ENCODE measurements around the gene SCN3A.

Gene SCN3A

DNA sequence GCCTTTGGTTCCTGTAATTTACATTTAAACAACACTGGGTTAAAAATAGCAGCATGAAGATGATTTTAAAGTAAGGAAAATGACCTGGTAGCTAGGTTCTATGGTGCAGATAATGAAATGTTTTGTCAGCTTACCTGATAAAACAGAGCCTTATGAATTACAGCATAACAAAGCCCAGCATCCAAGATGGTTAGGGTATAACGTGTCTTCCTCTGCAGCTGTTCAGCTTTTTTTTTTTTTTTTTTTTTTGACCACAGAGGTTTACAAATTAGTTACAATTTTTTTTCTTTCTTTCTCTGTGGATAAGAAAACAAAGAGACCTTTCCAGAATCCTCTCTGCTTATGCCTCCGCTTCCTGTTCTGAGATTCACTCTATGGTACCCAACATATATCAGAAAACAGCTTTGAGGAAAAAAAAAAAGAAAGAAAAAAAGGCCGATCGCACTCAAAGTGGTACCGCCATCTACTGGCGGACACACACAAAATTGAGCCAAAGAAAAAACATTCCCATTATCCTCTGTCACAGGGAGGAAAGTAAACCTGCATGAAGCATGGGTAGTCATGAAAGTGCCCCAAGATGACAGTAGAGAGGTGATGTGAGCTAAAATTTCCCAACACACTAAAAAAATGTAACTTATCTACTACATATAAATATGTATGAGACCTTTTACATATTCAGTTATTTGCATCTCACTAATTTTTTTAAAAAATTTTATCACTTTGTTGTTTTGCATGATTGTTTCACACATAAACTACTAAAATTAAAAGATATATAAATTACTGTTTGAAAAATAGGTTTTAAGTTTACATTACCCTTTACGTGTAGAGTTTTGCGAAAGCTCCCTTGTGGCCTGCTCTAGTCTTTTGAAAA lies at the start of gene SCN3A:
SCN3A (minus strand) TSS at position 362 of the 871 bp plus-strand sequence. CDS start 27,656 bp downstream, outside the sequence.
- DNase-seq = no peak

DNA sequence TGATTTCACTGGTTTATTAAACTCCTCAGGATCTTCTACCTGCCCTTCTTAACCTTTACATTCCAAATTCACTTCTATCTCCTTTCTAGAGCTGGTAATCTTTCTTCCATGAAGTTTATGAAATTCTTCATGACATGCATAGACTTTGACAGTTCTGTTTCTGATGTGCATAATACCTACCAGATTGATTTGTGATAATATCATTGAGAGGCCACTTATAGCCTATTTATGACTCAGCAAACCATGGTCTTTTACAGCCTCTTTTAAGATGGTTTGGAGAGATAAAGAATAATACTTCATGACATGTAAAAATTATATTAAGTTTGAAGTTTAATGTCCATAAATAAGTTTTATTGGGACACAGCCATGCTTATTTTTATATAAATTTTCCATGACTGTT lies 49.3 kb upstream of the SCN3A start:
- no peak for DNase-seq

DNA sequence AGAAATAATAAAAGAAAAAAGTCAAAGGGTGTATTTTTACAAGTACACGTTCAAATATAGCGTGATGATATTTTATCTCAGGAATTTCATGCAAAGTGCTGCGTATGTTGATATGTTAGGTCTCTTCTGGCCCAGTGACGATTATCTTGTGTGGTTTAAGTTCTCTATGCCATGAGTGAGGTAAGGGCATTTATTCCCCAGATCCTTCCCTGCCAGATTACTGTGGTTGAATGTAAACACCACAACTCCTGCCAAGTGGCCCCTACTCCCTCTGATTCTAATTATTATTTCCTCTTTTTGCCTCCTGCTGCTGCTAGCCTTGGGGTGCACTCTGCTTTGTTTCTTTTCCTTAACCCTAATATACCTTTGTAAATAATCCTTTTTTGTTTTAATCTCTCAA lies 47.5 kb upstream of the SCN3A start:
- no peak for DNase-seq

DNA sequence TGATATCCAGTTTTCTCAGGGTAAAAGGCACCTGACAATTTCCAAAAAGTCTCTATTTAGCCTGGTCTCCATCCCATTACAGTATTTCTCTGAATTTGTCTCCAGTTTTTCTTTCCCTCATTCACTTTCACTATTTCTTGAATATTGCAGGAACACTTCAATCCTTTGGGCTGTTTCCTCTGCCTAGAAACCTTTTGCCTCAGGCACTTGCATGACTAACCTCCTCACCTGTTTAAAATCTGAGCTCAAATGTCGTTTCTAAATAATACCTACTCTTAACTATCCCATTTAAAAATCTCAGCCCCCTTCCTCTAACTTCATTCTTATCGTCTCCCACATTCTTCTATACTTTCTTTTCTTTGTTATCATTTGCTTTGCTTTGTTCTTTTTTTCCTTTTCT lies 44.4 kb upstream of the SCN3A start:
- DNase-seq = no peak

DNA sequence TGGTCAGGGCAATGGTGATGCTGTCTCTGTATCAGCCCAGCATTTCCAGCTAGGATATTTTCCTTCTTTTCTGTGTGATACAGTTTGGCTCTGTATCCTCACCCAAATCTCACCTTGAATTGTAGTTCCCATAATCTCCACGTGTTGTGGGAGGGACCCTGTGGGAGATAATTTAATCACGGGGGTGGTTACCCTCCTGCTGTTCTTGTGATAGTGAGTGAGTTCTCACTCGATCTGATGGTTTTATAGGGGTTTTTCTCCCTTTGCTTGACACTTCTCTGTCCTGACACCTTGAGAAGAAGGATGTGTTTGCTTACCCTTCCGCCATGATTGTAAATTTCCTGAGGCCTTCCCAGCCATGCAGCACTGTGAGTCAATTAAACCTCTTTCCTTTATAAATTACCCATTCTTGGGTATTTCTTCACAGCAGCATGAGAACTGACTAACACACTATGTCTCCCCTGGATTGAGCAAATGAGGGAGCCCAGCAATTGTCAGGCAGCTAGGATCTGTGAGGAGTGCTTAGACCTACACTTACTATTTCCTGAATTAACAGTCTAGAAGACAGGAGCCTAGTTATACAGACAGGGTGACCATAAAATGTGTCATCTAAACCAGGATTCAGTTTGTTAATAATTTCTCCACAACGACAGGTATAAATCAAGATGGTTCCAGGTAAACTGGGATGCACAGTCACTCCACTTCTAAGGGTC lies 41.4 kb upstream of the SCN3A start:
- DNase-seq = no peak

DNA sequence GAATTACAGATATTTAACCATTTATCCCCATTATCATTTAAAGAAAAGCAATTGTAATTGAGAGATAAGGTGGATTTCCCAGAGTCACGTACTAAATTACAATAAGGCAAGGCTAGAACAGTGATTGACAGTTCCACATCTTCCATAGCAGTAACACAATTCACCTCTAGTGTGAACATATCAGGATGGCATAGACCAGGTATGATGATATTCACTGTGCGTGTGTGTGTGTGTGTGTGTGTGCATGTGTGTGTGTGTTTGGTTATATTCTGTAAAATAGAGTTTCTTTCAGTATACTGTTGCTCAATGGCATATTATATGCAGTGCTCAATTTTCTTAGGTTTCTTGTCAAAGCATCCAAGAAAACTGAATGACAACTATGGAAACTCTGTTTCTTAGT lies 37.1 kb upstream of the SCN3A start:
- no peak for DNase-seq

DNA sequence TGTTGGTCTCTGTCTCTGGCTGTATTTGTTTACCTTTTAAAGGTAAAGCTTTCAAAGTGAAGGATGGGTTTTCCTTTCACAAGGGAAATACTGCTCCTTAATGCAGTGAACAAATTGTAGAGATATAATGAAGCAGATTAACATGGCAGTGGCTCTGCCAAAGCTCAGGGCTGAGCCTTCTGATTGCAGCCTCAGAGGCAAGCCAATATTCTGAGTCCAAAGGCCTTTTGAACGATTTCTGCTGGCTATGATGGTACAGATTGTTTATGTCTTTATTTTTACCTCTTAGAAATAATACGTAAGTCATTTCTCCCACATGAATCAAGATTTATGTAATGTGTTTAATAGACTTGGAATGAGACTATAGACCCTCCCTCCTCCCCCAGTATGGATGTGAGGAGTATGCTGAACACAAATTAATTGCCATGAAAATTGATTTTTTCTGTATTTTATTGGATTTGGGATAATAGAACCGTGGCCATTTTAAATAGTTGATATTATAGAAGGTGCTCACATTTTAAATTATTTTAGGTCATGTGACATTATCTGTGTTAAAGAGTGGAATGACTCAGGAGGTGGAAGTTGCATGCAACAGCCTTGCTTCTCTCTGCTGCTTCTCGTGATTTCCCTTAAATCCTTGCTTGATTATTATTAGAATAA lies 36.1 kb upstream of the SCN3A start:
- DNase-seq = no peak

DNA sequence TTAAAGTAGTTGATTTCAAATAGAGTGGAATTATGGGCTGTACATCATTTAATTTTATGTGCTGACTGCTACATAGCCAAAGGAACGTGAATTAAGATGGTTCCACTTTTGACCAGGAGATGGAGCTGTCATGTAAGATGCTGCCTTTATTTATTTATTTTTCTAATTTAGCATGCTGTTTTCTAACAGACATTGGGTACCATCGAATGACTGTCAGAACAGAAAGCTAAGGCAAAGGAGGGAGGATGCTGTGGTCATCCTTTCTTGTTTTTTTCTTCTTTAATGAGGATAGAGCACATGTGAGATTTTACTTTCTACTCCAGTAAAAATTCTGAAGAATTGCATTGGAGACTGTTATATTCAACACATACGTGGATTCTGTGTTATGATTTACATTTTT lies 35.4 kb upstream of the SCN3A start, which contains the start of gene SCN2A:
SCN2A (plus strand) TSS at position 185 of the 400 bp plus-strand sequence. CDS start 56,410 bp downstream, outside the sequence.
- DNase-seq = peak; percentile 12

DNA sequence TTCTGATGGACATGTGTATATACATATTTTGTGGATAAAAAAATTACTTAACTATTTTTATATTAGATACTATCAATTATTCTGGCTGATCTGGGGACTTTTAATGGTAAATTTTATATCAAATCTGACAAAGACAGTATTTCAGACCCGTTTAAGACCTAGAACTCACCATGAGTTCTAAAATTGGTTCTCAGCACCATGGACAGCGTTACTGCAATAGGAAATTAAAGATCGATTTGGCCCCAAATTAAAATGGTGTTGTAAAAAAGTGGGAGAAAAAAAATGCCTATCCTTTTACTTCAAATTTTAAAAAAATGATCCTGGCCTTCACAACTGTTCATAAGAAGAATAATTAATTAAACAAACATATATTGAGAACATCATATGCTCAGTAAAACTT lies 34.4 kb upstream of the SCN3A start:
- no peak for DNase-seq

DNA sequence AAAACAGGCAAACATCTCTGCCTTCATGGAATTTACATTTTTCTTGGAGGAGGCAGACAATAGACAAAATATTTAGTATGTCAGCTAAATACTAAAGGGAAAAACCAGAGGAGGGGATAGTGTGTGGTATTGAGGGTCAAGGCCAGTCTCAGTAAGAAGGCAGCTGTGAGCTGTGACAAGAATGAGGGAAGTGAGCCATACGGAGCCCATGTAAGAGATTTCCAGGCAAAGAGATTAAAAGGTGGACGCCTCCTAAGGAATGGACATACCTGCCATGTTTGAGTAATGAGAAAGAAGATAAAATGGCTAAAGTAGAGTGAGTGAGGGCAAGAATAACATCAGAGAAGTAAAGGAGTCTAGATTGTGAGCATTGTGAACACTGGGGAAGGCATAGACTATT lies 33.2 kb upstream of the SCN3A start:
- no peak for DNase-seq

DNA sequence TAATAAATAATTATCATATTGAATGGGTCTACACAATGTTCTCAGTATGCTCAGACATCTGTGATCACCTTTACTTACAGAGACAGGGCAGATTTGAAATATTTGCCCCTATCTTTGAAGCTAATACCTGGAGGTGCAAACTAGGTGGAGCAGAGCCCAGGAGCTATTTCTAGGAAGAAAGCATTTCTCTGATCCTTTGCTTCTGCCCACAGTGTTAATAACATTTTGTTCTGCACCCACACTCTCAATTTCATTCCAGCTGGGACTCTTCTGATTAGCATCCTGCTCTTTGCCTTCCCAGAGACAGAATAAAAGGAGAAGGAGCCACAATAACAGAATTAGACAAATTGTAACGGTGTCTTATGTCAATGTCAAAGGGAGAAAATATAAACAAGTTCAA lies 23.7 kb upstream of the SCN3A start:
- DNase-seq = no peak

DNA sequence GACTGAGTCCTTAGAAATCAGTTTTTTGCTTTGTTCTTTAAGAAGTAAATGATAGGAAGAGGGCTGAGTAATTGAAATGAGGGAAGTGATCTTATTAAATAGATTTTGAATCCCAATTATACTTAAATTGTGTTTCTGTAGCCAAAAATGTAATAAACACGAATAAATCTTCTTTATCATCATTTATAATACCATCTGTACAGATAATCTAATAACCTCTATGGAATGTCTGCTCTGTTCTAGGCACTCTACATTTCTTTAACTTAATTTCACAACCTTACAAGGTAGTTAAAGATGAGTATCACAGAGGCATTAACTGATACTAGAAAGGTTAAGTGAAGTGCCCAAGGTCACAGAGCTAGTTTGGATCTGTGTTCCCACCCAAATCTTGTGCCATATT lies 21.1 kb upstream of the SCN3A start:
- no peak for DNase-seq

DNA sequence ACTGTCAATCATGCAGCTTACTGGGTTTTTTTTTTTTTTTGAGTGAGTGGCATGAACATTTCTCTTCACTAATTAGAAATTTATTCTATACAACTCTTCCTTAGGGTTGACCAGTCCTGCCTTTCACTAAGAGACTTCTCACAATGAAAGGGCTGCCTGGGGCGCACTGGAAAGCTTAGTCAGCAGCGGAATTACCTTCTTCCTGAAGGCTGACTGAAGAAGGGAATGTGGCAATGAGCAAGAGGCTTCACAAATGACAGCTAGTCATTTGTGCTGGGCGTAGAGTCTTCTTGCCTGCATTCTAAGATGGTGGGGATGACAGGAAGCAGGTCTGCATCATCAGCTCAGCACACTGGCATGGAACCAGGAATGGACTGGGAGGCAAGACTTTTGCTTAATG lies 15.6 kb upstream of the SCN3A start:
- DNase-seq = no peak

DNA sequence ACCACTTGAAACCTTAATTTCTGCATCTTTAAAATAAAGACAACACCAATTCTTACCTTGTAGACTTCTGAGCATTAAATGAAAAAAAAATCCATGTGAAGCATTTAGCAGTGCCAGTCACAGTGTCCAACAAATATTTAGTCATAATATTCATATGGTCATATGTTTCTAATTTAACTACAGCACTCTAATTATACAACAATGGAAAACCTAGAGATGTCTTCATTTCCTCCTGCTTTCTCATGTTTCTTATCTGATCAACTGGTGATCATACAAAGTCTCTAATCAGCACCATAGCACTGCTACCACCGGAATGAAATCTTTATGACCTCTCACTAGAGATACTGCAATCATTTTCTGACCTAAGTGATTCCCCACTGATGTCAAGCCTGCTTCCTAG lies 10.2 kb upstream of the SCN3A start:
- no peak for DNase-seq

DNA sequence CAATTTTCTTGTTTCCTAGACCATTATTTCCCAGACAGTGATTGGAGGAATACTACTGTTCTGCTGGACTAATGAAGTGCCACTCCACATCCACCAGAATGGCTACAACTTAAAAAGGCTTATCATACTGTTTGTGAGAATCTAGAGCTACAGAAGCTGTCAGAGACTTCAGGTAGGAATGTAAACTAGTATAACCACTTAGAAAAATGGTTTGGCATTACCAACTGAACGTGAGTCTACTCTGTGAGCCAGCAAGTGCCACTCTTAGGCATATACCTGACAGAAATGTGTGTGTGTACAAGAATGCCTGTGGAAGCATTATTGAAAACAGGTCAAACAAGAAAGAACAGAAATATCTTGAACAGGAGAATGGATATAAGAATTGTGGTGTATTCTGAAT lies 4.2 kb upstream of the SCN3A start:
- no peak for DNase-seq

DNA sequence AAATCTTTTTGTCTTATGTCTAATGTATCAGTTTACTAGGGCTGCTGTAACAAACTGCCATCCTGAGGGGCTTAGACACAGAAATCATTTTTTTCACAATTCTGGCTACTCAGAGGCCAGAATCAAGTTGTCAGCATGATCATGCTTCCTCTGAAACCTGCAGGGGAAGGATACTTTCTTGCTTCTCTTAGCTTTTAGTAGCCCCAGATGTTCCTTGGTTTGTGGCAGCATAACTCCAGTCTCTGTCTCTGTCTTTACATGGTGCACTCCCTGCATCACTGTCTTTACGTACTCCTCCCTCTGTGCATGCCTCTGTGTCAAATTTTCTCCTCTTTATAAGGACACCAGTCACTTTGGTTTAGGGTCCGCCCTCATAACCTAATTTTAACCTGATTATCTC lies 2.0 kb upstream of the SCN3A start:
- no peak for DNase-seq

DNA sequence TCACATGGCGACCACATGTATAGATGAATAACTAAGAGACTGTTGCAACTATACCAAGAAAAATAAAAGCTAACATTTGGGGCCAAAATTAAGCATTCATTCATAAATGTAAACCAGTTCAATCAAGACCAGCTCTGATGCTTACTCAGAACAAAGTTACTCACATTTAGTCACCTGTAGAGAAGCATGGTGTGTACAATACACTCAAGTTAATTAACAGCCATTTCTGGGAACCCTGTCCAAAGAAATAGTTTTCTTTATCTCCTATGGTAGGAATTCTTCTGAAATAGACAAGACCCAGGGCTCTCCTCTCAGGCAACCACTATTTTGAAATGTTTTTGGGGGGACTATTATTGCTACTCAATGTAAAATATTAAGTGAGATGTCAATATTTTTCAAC lies 1.6 kb downstream of the SCN3A start:
- DNase-seq = no peak

DNA sequence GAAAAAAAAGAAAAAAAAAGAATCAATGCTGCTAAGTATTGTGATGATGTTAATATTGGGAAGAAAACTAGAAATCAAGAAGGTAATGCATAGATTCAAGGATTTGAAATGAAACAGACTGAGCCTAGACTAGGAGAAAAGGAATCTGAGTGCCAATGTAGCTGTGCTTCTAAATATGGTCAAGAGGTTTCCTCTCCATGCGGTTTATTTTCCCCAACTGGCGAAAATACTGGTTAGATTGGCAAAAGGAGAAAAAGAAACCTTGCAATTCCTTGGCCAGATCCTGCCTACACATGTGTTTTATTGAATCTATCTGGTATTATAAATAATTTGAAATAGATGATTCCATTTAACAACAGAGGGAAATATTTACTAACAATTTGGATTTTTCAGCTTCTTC lies 5.7 kb downstream of the SCN3A start:
- DNase-seq = no peak

DNA sequence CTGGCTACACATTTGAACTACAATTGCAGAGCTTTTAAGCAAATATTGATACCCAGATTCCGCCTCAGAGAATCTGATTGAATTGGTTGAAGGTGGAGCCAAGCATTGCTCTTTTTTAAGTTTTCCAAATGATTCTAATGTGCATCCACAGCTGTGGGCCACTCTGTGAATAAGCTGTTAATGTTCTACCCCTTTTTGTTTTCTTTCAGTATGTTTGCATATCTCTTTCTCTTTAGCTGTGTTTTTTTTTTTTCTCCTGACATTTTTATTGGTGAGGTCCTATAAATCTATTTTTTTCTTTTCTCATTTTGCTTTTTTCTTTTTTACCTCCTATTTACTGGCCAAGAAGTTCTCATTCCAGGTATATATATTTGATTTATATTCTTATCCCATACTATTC lies 6.5 kb downstream of the SCN3A start:
- DNase-seq = no peak

DNA sequence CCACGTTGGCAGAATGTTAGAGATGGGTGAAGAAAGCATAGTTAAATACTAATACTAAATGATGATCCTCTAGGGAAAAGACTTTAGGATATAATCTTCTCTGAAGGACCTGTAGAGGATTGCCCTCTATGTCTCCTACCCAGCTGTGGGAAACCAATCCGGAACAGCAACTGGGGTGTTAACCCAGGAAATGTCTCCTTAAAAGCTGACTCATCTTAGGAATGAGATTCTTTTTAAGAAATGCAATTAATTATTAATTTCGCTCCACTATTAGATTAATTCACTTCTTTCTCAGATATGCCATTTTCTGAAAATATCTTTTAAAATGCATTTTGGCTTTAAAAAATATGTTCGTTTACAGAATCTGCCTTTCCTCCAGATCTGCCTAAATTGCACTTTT lies 7.4 kb downstream of the SCN3A start:
- no peak for DNase-seq

DNA sequence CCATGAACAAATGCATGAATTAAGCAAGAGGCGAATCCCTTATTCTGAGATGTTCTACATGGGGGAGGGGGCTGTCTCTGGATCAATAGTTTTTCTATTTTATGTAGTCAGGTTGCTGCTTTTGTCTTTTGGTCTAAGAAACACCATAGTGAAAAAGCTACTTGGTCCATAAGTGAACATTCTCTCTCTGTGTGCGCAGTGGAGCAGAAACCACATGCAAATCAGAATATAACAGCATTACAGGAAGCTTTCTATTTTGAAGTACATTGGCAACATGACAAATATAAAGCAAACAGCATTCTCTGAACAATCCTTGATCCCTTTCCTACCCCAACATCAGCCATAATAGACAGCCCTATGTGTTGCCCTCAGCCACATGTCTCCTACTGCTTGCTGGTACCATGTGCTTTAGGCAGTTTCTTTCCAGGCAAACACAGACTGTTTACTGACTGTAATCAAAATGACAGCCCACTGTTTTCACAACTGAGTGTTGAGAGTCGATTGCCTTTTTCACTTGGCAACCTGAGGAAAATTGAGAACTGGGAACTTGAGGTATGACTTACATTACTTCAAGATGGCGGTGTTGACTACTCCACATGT lies 10.6 kb downstream of the SCN3A start:
- DNase-seq = no peak

DNA sequence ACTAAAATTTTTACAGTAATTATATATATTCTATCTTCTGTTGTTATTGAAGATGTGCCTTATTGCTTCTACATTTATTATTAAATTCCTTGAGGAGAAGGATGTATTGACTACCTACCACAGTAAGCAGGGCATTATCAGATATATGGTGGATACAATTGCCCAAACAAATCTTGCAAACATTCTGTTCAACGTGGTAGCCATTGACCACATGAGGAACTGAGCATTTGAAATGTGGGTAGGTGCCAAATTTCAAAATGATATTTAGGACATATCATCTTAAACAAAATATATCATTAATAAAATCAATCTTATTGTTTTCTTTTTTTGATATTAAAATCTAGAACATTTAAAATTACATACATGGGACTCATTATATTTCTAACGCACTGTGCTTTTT lies 11.1 kb downstream of the SCN3A start:
- DNase-seq = no peak

DNA sequence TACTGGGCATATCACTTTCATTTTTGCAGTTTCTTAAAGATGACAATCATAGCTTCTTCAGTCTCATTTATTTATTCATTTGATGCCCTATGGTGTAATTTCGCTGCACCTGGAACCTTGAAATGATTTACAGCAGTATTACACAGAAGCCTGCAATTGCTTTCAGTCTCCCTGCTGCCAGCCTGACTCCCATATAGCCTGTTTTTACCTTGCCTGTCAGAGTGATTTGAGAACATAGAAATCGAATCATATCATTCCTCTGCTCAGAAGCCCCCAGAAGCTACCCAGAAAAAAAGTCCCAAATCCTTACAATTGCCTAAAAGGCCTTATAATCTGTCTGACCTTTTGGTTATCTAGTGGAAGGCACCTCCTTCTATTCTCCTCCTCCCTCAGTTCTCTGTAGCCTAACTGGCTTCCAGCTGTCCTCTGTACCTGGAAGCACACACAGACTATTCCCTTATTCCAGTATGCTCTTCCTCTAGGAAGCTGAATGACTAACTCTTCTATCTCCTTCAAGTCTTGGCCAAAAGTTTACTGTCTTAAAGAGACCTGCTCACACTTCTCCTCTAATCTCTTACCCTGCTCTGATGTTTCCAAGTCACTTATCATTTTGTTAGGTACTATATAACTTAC lies 12.6 kb downstream of the SCN3A start:
- DNase-seq = no peak
